Measurements from ENCODE around the gene POMGNT1. TPM values are rescaled to one million over a fixed set of nuclear protein-coding genes. Genes with fewer than 3 reads are reported as not detected.
A peak's percentile ranks its signal among the peaks of the same experiment; 100 is the strongest.
"Not testable (repeated sequence)": the region's sequence is repeated elsewhere in the genome, so short reads cannot be mapped to it uniquely, and the experiment has no call there.

The POMGNT1 gene
- total RNA-seq, 2 experiments from 2014 or later: 21.1 to 29.0 TPM

GRCh38 chr1:46242918-46243317 is 44.7 kb upstream of the POMGNT1 start:
- no peaks in the 10 kb centered on the region for H3K36me3 Mint-ChIP-seq (ENCODE audit: low read depth)

GRCh38 chr1:46241733-46242132 is 43.5 kb upstream of the POMGNT1 start:
- POLR2A ChIA-PET; CTCF ChIA-PET; H3K9me3 Mint-ChIP-seq; DNase-seq; H3K27ac Mint-ChIP-seq; ATAC-seq (ENCODE audit: poor library complexity); H3K9me3 ChIP-seq (ENCODE audit: control insufficient read depth in 1 of 2, insufficient read depth in 1 of 2, low read length in 2 of 2); H3K27me3 ChIP-seq (ENCODE audit: control insufficient read depth in 1 of 2, insufficient read depth in 2 of 2, low read length in 2 of 2); H3K27me3 Mint-ChIP-seq; H3K4me1 ChIP-seq (ENCODE audit: insufficient read depth, low read length); H3K27ac ChIP-seq (ENCODE audit: low read depth in 1 of 2, low read length in 2 of 2); intact Hi-C loops (cut with DNase I, micrococcal nuclease); H3K4me3 ChIP-seq (ENCODE audit: low read length); H3K36me3 Mint-ChIP-seq (ENCODE audit: low read depth); H3K36me3 ChIP-seq (ENCODE audit: insufficient read depth, low read length); H3K4me3 Mint-ChIP-seq: not testable (repeated sequence)
- H3K4me1 Mint-ChIP-seq (ENCODE audit: low read depth): peaks cover 12% of the 10 kb centered on the region

More at GRCh38 chr1:46242918-46243317, 44.7 kb upstream of the POMGNT1 start:
- DNase-seq (no peak), ATAC-seq (ENCODE audit: poor library complexity) (no peak)
- H3K27ac Mint-ChIP-seq: no peak overlapping the region
- no peaks in the 10 kb centered on the region for H3K27me3 Mint-ChIP-seq
- H3K4me1 Mint-ChIP-seq (ENCODE audit: low read depth): peaks cover 22% of the 10 kb centered on the region
- no peak overlapping the region for H3K4me3 Mint-ChIP-seq
- Histone ChIP-seq H3K27me3 (ENCODE audit: control insufficient read depth in 1 of 2, insufficient read depth in 2 of 2, low read length in 2 of 2) (no peaks in the 10 kb centered on the region), H3K4me1 (ENCODE audit: insufficient read depth, low read length) (peaks cover 16% of the 10 kb centered on the region), H3K27ac (ENCODE audit: low read depth in 1 of 2, low read length in 2 of 2) (no peak overlapping the region), H3K9me3 (ENCODE audit: control insufficient read depth in 1 of 2, insufficient read depth in 1 of 2, low read length in 2 of 2) (no peaks in the 10 kb centered on the region), H3K36me3 (ENCODE audit: insufficient read depth, low read length) (no peaks in the 10 kb centered on the region), H3K4me3 (ENCODE audit: low read length) (no peak overlapping the region)
- intact Hi-C loops (cut with DNase I, micrococcal nuclease): no loop called here
- ChIA-PET POLR2A (no interaction called here), CTCF (no interaction called here)
- TF ChIP-seq CTCF (IDR thresholded peaks at IDR 0.05): no peak
- H3K9me3 Mint-ChIP-seq: no peaks in the 10 kb centered on the region

DNA sequence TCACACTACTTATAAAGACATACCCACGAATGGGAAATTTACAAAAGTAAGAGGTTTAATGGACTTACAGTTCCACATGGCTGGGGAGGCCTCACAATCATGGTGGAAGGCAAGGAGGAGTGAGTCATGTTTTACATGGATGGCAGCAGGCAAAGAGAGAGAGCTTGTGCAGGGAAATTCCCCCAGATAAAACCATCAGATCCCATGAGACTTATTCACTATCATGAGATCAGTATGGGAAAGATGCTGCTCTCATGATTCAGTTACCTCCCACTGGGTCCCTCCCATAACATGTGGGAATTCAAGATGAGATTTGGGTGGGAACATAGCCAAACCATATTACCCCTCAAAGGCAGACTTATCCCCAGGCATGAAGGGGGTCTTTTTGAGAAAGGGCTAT is 40.6 kb upstream of the POMGNT1 start:
- peak in 1 of 14 experiments; percentile 32 for DNase-seq
- CTCF ChIA-PET; POLR2A ChIA-PET; H3K9me3 ChIP-seq (ENCODE audit: control insufficient read depth in 1 of 2, insufficient read depth in 1 of 2, low read length in 2 of 2); H3K4me3 Mint-ChIP-seq; H3K4me1 Mint-ChIP-seq (ENCODE audit: low read depth); H3K27me3 ChIP-seq (ENCODE audit: control insufficient read depth in 1 of 2, insufficient read depth in 2 of 2, low read length in 2 of 2); intact Hi-C loops (cut with DNase I, micrococcal nuclease); ATAC-seq (ENCODE audit: poor library complexity); H3K9me3 Mint-ChIP-seq; H3K27me3 Mint-ChIP-seq; H3K36me3 Mint-ChIP-seq (ENCODE audit: low read depth); H3K27ac ChIP-seq (ENCODE audit: low read depth in 1 of 2, low read length in 2 of 2); H3K4me3 ChIP-seq (ENCODE audit: low read length); H3K36me3 ChIP-seq (ENCODE audit: insufficient read depth, low read length); H3K4me1 ChIP-seq (ENCODE audit: insufficient read depth, low read length); H3K27ac Mint-ChIP-seq: not testable (repeated sequence)

DNA sequence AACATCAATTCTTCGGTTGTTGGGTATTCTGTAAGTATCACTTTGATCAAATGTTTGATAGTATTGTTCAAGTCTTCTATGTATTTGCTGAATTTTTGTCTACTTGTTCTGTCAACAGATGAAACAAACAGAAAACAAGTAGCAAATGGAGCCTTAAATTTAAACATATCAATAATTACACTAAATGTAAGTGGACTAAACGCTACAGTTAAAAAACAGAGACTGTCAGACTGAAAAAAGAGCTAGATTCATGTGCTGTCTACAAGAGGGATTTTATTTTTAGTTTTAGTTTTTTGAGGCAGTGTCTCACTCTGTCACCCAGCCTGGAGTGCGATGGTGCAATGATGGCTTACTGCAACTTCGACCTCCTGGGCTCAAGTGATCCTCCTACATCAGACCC is 38.6 kb upstream of the POMGNT1 start:
- H3K9me3 Mint-ChIP-seq: no peaks in the 10 kb centered on the region
- Histone ChIP-seq H3K27me3 (ENCODE audit: control insufficient read depth in 1 of 2, insufficient read depth in 2 of 2, low read length in 2 of 2) (no peaks in the 10 kb centered on the region), H3K27ac (ENCODE audit: low read depth in 1 of 2, low read length in 2 of 2) (no peak overlapping the region), H3K4me1 (ENCODE audit: insufficient read depth, low read length) (no peaks in the 10 kb centered on the region), H3K9me3 (ENCODE audit: control insufficient read depth in 1 of 2, insufficient read depth in 1 of 2, low read length in 2 of 2) (no peaks in the 10 kb centered on the region), H3K4me3 (ENCODE audit: low read length) (no peak overlapping the region), H3K36me3 (ENCODE audit: insufficient read depth, low read length) (no peaks in the 10 kb centered on the region)
- no peaks in the 10 kb centered on the region for H3K4me1 Mint-ChIP-seq (ENCODE audit: low read depth)
- intact Hi-C loops (cut with DNase I, micrococcal nuclease): no loop called here
- H3K4me3 Mint-ChIP-seq: no peak overlapping the region
- no peak for TF ChIP-seq CTCF (IDR thresholded peaks at IDR 0.05)
- H3K36me3 Mint-ChIP-seq (ENCODE audit: low read depth): no peaks in the 10 kb centered on the region
- H3K27me3 Mint-ChIP-seq: no peaks in the 10 kb centered on the region
- ChIA-PET POLR2A (no interaction called here), CTCF (interaction anchor here (0.5 kb wide), 1 partner anchor 8 kb away, joined by 3 read pairs; no protein-coding TSS in a partner anchor)
- DNase-seq (no peak), ATAC-seq (ENCODE audit: poor library complexity) (no peak)
- no peak overlapping the region for H3K27ac Mint-ChIP-seq

- H3K36me3 ChIP-seq (ENCODE audit: insufficient read depth, low read length); H3K9me3 Mint-ChIP-seq; H3K4me3 ChIP-seq (ENCODE audit: low read length); CTCF ChIA-PET; POLR2A ChIA-PET; H3K4me3 Mint-ChIP-seq; H3K36me3 Mint-ChIP-seq (ENCODE audit: low read depth); DNase-seq; H3K4me1 Mint-ChIP-seq (ENCODE audit: low read depth); H3K27me3 Mint-ChIP-seq; H3K9me3 ChIP-seq (ENCODE audit: control insufficient read depth in 1 of 2, insufficient read depth in 1 of 2, low read length in 2 of 2); H3K27me3 ChIP-seq (ENCODE audit: control insufficient read depth in 1 of 2, insufficient read depth in 2 of 2, low read length in 2 of 2); H3K4me1 ChIP-seq (ENCODE audit: insufficient read depth, low read length); intact Hi-C loops (cut with DNase I, micrococcal nuclease); H3K27ac ChIP-seq (ENCODE audit: low read depth in 1 of 2, low read length in 2 of 2); H3K27ac Mint-ChIP-seq; ATAC-seq (ENCODE audit: poor library complexity): not testable (repeated sequence)
These were observed 33.0 kb upstream of the POMGNT1 start for GRCh38 chr1:46231231-46231630.

Data from CD4-positive, alpha-beta T cell (primary cell).